ENCODE data around the gene HMGXB3. TPM values are rescaled to one million over a fixed set of nuclear protein-coding genes. Genes with fewer than 3 reads are reported as not detected.
A peak's percentile ranks its signal among the peaks of the same experiment; 100 is the strongest.

The HMGXB3 gene
- total RNA-seq, 1 experiment from 2014 or later = 26.9 TPM

- Mint-ChIP-seq H3K36me3 (ENCODE audit: insufficient read depth in 1 of 3, low read depth in 3 of 3) (no peaks in the 10 kb centered on the region), H3K4me1 (peaks cover 5 to 21% of the 10 kb centered on the region in 2 experiments; a peak in 3 of 4 replicates), H3K27ac (peak overlapping the region in 1 of 3 experiments; percentile 85; a peak in 1 of 7 replicates), H3K4me3 (no peak overlapping the region), H3K27me3 (ENCODE audit: low read depth) (peaks cover 20% of the 10 kb centered on the region), H3K9me3 (no peaks in the 10 kb centered on the region; a peak in 1 of 5 replicates)
- no peak overlapping the region for H4K5ac ChIP-seq (ENCODE audit: insufficient read length, low read depth, low read length)
- H3K23me2 ChIP-seq (ENCODE audit: insufficient read length, low read depth, low read length, poor library complexity, severe bottlenecking) = no peaks in the 10 kb centered on the region
- no peak overlapping the region for H4K91ac ChIP-seq (ENCODE audit: insufficient read length, low read depth, low read length)
- H3K14ac ChIP-seq (ENCODE audit: insufficient read depth, low read length) = no peak overlapping the region
- no peaks in the 10 kb centered on the region for H4K20me1 ChIP-seq (ENCODE audit: control insufficient read depth, insufficient read depth, insufficient read length)
- no peak overlapping the region for H2AK5ac ChIP-seq (ENCODE audit: insufficient read length, low read length)
- H2BK15ac ChIP-seq (ENCODE audit: low read depth, low read length) = no peak overlapping the region
- no peak overlapping the region for H2BK12ac ChIP-seq (ENCODE audit: insufficient read length, low read depth, low read length)
- H2AFZ ChIP-seq (ENCODE audit: low read length) = no peak overlapping the region
- no peak for DNase-seq
- H3K9me3 ChIP-seq (ENCODE audit: control insufficient read depth, low read depth, low read length) = no peaks in the 10 kb centered on the region
- H3K4me2 ChIP-seq (ENCODE audit: insufficient read depth, insufficient read length, low read length) = no peak overlapping the region
- H3K4me1 ChIP-seq (ENCODE audit: insufficient read depth, low read length) = no peaks in the 10 kb centered on the region
- no peaks in the 10 kb centered on the region for H3K27me3 ChIP-seq (ENCODE audit: insufficient read depth, low read length)
- H3K79me2 ChIP-seq (ENCODE audit: insufficient read depth, low read length) = no peaks in the 10 kb centered on the region
- H3K9ac ChIP-seq (ENCODE audit: extremely low read depth, insufficient read length, low read length) = no peak overlapping the region
- no peak overlapping the region for H2BK120ac ChIP-seq (ENCODE audit: low read depth, low read length, poor library complexity, severe bottlenecking)
- no CpG with 5 or more reads among the region's 2 CpGs for WGBS (ENCODE audit: extremely low coverage, insufficient read length, low lambda C conversion rate)
- no peak overlapping the region for H2BK20ac ChIP-seq (ENCODE audit: low read depth, low read length, poor library complexity, severe bottlenecking)
- H3K4ac ChIP-seq (ENCODE audit: low read depth, low read length) = no peak overlapping the region
- no peak overlapping the region for H3K23ac ChIP-seq (ENCODE audit: insufficient read length, low read depth, low read length)
- H2BK5ac ChIP-seq (ENCODE audit: insufficient read length, low read length) = no peak overlapping the region
- H3K18ac ChIP-seq (ENCODE audit: insufficient read length, low read depth, low read length) = no peak overlapping the region
- H3K56ac ChIP-seq (ENCODE audit: insufficient read length, low read depth, low read length) = no peak overlapping the region
- no peak overlapping the region for H3K27ac ChIP-seq (ENCODE audit: insufficient read length, low read depth, low read length)
- no peak overlapping the region for H4K8ac ChIP-seq (replicated peaks; ENCODE audit: insufficient read length, low read depth, low read length)
- TF ChIP-seq CTCF (conservative IDR thresholded peaks at IDR 0.05) = no peak
- no peak overlapping the region for H3T11ph ChIP-seq (ENCODE audit: low read length)
- no peaks in the 10 kb centered on the region for H3K79me1 ChIP-seq (ENCODE audit: insufficient read depth, low read depth, low read length, poor library complexity, severe bottlenecking)
These were observed 66.4 kb downstream of the HMGXB3 start for GRCh38 chr5:150066901-150067396.

Data from H9 (cell line).